Stimulated activated CD4-positive, alpha-beta T cell treated with anti-CD3 and anti-CD28 coated beads, Interleukin-12 subunit alpha, Interleukin-12 subunit beta, amount 100 ng/mL, for 24 hours (primary cell): Measurements from ENCODE around the gene MAGI1.

Experiments
- DNase-seq, 2 experiments: peaks; one replicate each; pipeline ENCODE4 v3.0.0-alpha.2; 2020; ENCODE audit warnings: low read depth in 2 of 2

The MAGI1 gene

DNA sequence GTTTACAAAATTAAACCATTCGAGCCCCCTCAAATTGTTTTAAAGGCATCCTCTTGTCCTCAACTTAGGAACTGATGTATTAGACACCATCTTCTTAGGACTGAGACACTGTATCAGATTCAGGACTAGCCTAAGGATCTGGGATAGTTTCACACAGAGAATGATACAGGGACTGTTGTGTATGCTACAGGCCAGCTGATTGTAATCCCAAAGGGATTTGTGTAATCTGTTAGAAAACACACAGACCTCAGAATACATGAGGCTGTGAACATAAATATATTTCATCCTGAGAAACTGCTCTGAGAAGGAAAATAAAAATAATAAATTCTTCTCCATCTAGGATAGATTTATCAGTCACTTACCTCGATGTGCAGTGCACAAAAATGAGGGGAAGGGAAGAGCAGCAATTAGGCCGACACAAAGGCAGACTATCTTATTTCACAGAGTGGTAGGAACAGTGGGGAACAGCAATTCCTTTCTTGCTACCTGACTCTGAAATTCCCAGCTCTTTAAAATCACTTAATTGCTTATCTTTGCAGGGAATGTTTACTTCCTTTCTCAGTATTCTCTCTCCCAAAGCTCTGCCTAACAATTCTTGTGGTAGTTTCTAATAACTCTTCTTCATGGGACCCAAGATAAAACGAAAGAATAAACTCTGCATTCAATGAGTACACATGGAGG is 322.5 kb downstream of the MAGI1 start:
- no peak for DNase-seq

DNA sequence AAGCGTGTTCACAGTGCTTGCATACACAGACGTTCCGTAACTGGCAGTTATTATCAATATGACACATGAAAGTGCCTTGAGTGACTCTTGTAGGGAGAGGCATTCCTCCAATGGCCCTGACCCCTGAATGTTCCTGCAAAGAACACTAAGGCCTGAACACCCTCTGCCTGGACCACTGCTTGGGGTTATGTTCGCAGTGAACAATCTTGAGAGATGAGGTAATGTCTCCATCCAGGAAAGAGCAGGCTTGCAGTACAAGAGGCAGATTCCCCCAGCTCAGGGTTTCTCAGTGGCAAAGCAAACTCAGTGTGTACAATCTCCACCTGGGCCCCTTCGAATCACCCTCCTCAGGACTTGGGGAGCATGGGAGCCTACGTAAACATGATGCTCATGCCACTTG is 324.6 kb downstream of the MAGI1 start:
- no peak for DNase-seq

DNA sequence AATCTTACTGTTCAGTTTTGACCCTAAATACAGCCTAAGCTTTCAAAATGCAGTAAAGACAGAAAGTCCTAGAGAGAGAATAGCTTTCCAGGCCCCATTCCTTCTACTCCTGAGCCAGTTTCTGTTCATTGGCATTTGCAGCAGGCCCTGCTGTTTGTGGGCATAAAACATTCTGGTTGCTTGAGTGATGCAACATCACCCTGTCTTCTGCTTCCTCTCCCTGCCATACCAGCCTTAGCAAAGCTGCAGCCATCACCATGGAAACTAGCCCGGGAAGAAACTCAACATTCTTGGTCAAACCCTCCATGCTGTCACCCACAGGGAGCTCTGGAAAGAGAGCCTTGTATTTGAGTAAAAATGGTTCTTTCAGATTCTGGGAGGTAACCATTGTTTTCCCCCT is 325.7 kb downstream of the MAGI1 start:
- DNase-seq, result no peak

GRCh38 chr3:65712140-65712539 is 326.6 kb downstream of the MAGI1 start:
- no peak for DNase-seq

DNA sequence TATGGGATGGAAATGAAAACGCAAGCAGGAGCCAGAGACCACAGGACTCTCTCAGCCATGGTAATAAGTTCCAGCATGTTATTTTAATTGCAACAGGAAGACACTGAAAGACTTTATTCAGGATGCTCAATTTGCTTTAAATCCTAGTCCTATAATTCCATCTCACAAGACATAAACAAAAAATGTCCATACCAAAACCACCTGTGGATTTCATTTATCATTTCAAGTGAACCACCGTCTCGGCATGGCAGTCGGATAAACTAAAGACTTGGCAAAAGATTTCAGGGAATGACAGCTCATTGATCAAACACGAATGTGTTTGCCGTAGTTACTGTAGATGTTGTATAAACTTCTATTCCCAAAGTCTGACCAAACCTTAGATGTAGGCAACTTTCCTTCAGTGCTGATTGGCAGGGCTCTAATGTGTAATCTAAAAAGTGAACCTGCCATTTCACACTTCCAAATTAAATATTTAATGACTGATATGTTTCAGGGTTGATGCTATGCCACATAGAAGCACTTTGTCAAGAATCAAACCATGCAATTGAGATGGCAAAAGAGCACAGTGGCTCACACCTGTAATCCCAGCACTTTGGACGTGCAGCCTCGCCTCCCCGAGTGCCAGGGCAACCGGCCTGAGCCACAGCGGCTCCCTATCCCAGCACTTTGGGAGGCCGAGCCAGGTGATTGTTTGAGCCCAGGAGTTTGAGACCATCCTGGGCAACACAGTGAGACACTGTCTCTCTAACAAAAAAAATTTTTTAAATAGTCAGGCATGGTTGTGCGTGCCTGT is 331.7 kb downstream of the MAGI1 start:
- no peak for DNase-seq

GRCh38 chr3:65706301-65706700 is 332.4 kb downstream of the MAGI1 start:
- DNase-seq, result no peak

GRCh38 chr3:65703820-65704219 is 334.9 kb downstream of the MAGI1 start:
- DNase-seq, result no peak

GRCh38 chr3:65703026-65703425 is 335.7 kb downstream of the MAGI1 start:
- no peak for DNase-seq

GRCh38 chr3:65702202-65702601 is 336.5 kb downstream of the MAGI1 start:
- DNase-seq, result no peak

DNA sequence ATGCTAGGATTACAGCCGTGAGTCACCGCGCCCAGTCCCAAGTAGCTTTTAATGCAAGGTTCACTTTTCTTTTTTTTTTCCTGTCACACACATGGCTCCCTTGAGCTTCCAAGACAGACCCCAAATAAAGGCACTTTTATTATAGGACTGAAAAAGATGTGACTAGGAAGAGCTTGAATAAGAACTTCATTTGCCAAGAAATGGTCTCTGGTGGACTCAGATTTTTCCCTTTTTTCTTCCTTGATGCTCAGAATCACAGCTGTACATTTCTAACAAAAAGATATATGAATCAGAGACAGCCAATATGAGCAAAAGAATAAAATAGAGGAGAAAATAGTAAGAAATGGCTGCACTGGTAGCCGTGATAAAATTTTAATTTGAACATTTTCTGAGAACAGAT is 337.2 kb downstream of the MAGI1 start:
- no peak for DNase-seq

DNA sequence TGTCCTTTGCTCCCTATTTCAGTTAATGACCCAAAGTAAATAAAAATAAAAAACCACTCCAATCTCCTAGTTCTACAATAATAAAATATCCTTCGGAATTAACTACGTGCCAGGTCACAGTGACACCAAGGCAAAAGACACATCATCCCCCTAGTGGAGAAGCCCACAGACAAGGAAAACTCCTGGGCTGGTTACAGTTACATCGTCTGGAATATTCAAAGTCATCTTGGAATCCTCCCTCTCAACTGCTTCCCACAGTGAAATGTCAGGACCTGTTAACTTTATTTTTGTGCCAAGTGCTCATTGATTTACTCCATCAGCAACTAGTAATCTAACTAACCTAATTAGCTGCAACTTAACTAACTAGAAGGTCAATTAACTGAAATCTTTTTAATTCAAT is 349.3 kb downstream of the MAGI1 start:
- DNase-seq, result no peak

DNA sequence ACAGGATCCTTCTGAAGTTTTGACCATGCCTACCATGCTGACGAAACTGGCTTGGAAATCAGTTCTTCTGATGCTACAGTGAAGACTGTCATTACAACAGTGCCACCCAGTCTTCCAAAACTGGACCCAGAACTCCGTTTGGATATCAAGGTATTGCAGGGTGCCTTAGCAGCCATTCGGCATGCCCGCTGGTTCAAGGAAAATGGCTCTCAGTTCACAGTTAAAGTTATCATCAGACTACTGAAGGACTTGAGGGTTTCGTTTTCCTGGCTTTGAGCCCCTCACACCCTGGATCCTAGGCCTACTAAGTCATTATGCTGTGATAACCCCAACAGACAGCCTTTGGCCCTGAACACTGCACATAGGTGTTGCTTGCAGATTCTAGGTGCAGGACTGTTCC is 351.0 kb downstream of the MAGI1 start:
- DNase-seq, result no peak

DNA sequence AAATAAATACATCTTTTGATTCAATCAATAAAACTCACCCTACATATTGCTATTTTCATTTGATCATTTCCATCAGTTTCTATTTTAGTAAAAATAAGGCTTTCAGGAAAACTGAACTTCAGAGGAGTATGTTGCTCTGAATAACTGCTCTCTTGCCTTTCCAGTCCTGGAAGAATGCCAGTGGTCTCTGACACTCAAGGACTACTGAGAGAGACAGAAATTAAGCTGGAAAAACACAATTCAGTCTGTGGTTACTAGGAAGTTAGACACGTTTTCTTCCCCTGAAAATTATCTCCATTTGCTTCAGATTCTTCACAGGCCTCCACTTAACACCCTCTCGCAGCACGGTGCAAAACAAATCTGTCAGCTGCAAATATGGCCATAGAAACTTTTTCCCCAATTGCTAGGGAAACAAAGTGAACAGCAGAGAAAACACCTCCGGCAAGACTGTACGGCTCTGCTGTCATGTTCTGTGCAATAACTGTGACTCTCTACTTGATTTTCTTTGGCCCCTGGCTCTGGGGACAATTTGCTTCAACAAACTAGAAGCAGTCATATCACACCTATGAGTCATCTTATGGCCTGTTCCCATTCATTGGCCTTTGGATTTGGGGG is 353.0 kb downstream of the MAGI1 start:
- DNase-seq, result no peak

DNA sequence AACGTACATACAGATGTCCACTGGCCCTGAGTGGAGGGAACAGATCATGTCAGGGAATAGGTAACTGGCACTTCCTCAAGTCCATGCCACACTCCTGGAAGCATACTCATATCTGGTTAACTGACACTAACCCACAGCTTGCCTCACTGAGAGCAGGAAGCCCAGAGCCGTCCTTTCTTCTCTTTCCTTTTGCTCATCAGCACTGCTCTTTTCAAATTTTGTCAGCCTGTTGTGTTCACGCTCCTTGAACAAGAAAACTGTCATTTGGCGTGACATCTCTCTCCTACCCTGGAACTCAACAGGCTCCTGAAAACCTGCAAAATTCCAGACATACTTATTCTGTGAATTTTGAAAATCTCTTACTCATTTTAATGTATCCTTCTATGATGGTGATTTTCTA is 360.2 kb downstream of the MAGI1 start:
- DNase-seq, result no peak

GRCh38 chr3:65677486-65678010 is 361.2 kb downstream of the MAGI1 start:
- no peak for DNase-seq

GRCh38 chr3:65676580-65676979 is 362.1 kb downstream of the MAGI1 start:
- no peak for DNase-seq

- DNase-seq, result no peak
These were observed 363.7 kb downstream of the MAGI1 start for GRCh38 chr3:65675011-65675410.

GRCh38 chr3:65674226-65674625 is 364.5 kb downstream of the MAGI1 start:
- DNase-seq, result no peak

DNA sequence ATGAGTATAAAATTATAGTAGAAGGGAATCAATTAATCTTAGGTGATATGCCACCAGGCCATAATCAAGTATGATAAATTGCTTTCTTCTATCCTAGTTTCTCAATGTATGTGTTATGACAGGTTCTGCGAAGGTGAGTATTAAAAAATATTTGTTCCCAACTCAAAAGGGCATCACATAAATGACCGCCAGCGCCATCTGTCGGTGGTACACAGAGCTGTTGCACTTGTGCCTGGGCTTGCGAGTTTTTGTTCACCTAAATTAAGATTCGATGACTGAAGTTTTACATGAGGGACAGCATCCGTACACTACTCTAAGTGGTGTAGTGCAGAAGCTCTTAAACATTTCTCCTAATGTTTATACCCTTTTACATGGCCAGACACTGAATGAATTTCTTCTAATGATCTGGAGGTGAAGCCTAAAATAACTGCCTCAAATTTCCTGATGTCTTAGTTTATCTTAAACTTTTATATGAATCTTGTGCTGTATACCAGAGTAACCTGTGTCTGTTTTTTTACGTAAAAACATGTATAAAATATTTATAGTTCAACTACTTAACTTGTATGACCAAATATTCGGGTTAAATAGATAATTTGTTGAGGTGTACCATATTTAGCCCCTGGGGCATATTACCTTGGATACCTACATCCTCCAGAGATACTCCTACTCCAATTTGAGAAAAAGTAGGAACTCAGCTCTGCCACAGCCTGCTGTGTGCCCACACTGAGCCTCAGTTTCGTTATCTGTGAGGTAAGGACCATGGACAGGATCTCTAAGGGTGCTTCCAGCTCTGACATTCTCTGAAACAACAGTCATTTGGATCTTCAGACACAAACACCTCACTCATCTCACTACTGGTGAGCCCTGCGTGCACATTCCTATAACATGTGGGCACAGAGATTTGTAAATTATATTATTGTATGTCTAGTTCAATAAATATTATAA is 365.6 kb downstream of the MAGI1 start:
- no peak for DNase-seq

DNA sequence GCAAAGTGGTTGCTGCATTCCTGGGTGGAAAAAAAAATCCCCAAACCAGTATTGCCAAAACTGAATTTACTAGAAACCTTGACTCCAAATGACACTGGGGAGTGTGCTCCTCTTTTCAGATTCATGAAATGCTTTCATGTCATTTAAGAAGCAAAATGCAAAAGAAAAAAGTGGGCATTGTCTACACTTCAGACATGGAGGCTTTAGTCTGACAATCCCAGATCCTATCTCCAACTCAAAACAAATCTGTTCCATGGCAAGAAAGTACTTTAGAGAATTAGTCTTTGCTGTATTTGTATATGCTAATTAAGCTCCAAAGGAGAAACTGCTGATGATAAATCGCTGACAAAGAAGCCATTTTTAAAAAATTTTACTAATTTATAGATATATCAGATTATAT is 366.7 kb downstream of the MAGI1 start:
- no peak for DNase-seq

- DNase-seq, result no peak
These were observed 367.7 kb downstream of the MAGI1 start for GRCh38 chr3:65671004-65671403.
